Lung (tissue), 12 donors: ENCODE measurements around the gene KIAA0825. TPM values are rescaled to one million over a fixed set of nuclear protein-coding genes. Genes with fewer than 3 reads are reported as not detected.

ENCODE experiments used
- ATAC-seq: fragments of 200-7000 bp; cut with Tn5 transposase; one replicate; pipeline ENCODE4 v1.9.1; 2020; ENCODE audit warnings: moderate number of reproducible peaks; ENCODE audit not compliant: insufficient read depth, low FRiP score
- DNase-seq, 3 donors: peaks; one replicate each; pipeline ENCODE4 v3.0.0-alpha.2; 2013 to 2017
- H3K27ac ChIP-seq, 2 donors: one replicate each; pipeline ENCODE4 v1.5.1; 2013; ENCODE audit warnings: mild to moderate bottlenecking in 2 of 2, moderate library complexity in 2 of 2, control low read depth in 1 of 2, inconsistent platforms in 1 of 2, low read depth in 1 of 2, low read length in 1 of 2
- H3K27me3 ChIP-seq, 3 donors: one replicate each; pipeline ENCODE4 v1.5.1; 2013; ENCODE audit warnings: low read length in 2 of 3; ENCODE audit not compliant: control insufficient read depth in 3 of 3, insufficient read depth in 3 of 3
- H3K36me3 ChIP-seq, 4 donors: one replicate each; pipeline ENCODE4 v1.5.1; 2013; ENCODE audit warnings: low read length in 4 of 4, mild to moderate bottlenecking in 1 of 4, moderate library complexity in 1 of 4; ENCODE audit not compliant: control insufficient read depth in 4 of 4, insufficient read depth in 4 of 4
- H3K4me1 ChIP-seq, 5 donors: one replicate each; pipeline ENCODE4 v1.5.1; 2013; ENCODE audit warnings: low read length in 5 of 5, mild to moderate bottlenecking in 2 of 5, moderate library complexity in 1 of 5; ENCODE audit not compliant: control insufficient read depth in 5 of 5, insufficient read depth in 5 of 5
- H3K4me3 ChIP-seq: one replicate; pipeline ENCODE4 v1.5.1; 2013; ENCODE audit warnings: mild to moderate bottlenecking, control low read depth, moderate library complexity
- H3K9ac ChIP-seq, 2 donors: one replicate each; pipeline ENCODE4 v1.5.1; 2013; ENCODE audit warnings: low read length in 2 of 2, control low read depth in 1 of 2; ENCODE audit not compliant: insufficient read depth in 1 of 2
- H3K9me3 ChIP-seq, 4 donors: one replicate each; pipeline ENCODE4 v1.5.1; 2013; ENCODE audit warnings: low read length in 3 of 4, mild to moderate bottlenecking in 1 of 4, moderate library complexity in 1 of 4; ENCODE audit not compliant: control insufficient read depth in 4 of 4, insufficient read depth in 3 of 4
- WGBS, 2 donors: extraction: QIAGEN DNeasy Blood & Tissue Kit; methylation state at CpG; one replicate each; pipeline ENCODE4 v1.1.7; 2013; 5-methylcytosine and 5-hydroxymethylcytosine counted together
- polyA plus RNA-seq, 2 donors: library from polyadenylated mRNA; stranded (reverse); fragments of 200-250 nt; gene quantifications; one replicate each; pipeline ENCODE4 v1.2.1, GENCODE V29; 2013
- total RNA-seq, 2 donors: library from RNA; depleted of rRNA in 1 of 2; stranded (reverse); fragments of >200 nt in 1 of 2; gene quantifications; one replicate each; pipeline ENCODE4 v1.2.1, GENCODE V29; 2014 to 2021
- TF ChIP-seq, protein P1 (sequence below): IDR thresholded peaks from 2 replicates; pipeline ENCODE4 v1.5.1; 2012; ENCODE audit warnings: mild to moderate bottlenecking; ENCODE audit errors: control extremely low read depth, extremely low read depth
- donor health status: control.
- donor health status: control.
- donor health status: Bipolar disorder and iron deficiency.
- donor health status: healthy.
- donor health status: DM: yes; HTN: yes; CAD: no.

KIAA0825 gene
- total and polyA plus RNA-seq, 4 donors: 0.79 to 20.2 (median 3.6) TPM

DNA sequence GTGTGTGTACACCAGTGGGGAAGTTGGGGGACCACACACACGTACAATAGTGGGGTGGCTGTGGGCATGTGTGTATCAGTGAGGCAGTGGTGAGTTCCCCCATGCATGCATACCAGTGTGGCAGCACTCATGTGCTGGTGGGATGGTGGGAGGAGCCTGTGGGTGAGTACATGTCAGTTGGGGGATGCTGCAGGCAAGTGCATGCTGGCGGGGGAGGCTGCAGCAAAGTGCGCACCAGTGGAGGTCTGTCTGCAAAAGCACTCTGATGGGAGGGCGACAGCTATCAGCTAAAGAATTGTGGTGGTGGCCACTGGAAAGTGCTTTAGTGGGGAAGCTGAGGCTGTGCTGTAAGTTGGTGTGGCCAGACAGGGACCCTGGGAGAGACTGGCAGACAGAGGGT lies 418.8 kb downstream of the KIAA0825 start:
- Histone ChIP-seq H3K4me1 (no peaks in the 10 kb centered on the region), H3K4me3 (no peak overlapping the region), H3K36me3 (no peaks in the 10 kb centered on the region), H3K27me3 (no peaks in the 10 kb centered on the region), H3K9me3 (peaks cover 0 to 5% (median 0%) of the 10 kb centered on the region in 4 donors), H3K27ac (no peak overlapping the region), H3K9ac (no peak overlapping the region)
- ATAC-seq: no peak
- 95% methylated on average over 4 of the region's 4 CpGs for WGBS, 2 donors
- no peak for DNase-seq
- TF ChIP-seq, protein P1, sequence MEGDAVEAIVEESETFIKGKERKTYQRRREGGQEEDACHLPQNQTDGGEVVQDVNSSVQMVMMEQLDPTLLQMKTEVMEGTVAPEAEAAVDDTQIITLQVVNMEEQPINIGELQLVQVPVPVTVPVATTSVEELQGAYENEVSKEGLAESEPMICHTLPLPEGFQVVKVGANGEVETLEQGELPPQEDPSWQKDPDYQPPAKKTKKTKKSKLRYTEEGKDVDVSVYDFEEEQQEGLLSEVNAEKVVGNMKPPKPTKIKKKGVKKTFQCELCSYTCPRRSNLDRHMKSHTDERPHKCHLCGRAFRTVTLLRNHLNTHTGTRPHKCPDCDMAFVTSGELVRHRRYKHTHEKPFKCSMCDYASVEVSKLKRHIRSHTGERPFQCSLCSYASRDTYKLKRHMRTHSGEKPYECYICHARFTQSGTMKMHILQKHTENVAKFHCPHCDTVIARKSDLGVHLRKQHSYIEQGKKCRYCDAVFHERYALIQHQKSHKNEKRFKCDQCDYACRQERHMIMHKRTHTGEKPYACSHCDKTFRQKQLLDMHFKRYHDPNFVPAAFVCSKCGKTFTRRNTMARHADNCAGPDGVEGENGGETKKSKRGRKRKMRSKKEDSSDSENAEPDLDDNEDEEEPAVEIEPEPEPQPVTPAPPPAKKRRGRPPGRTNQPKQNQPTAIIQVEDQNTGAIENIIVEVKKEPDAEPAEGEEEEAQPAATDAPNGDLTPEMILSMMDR: no peak

GRCh38 chr5:94197970-94198369 lies 420.4 kb downstream of the KIAA0825 start:
- DNase-seq (no peak), ATAC-seq (no peak)
- WGBS, 2 donors: 85 to 96% methylated on average over 1 of the region's 1 CpG
- TF ChIP-seq, protein P1: no peak
- H3K27me3 ChIP-seq: no peaks in the 10 kb centered on the region
- H3K27ac ChIP-seq: no peak overlapping the region
- peaks cover 0 to 5% (median 0%) of the 10 kb centered on the region in 4 donors for H3K9me3 ChIP-seq
- no peak overlapping the region for H3K4me3 ChIP-seq
- H3K4me1 ChIP-seq: no peaks in the 10 kb centered on the region
- no peak overlapping the region for H3K9ac ChIP-seq
- no peaks in the 10 kb centered on the region for H3K36me3 ChIP-seq

DNA sequence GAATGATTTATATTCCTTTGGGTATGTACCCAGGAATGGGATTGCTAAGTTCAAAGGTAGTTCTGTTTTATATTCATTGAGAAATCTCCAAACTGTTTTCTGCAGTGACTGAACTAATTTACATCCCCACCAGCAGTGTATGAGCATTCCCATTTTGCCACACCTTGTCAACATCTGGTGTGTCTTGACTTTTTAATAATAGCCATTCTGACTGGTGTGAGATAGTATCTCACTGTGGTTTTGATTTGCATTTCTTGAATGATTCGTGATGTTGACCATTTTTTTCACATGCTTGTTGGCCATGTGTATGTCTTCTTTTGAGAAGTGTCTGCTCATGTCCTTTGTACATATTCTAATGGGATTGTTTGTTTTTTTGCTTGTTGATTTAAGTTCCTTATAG lies 421.5 kb downstream of the KIAA0825 start:
- peaks cover 0 to 2% (median 0%) of the 10 kb centered on the region in 5 donors for H3K4me1 ChIP-seq
- H3K9me3 ChIP-seq: peaks cover 0 to 5% (median 0%) of the 10 kb centered on the region in 4 donors
- no peak overlapping the region for H3K27ac ChIP-seq
- H3K36me3 ChIP-seq: no peaks in the 10 kb centered on the region
- DNase-seq (no peak), ATAC-seq (no peak)
- TF ChIP-seq, protein P1: no peak
- 78 to 88% methylated on average over 1 of the region's 1 CpG for WGBS, 2 donors
- H3K4me3 ChIP-seq: no peak overlapping the region
- no peak overlapping the region for H3K9ac ChIP-seq
- H3K27me3 ChIP-seq: no peaks in the 10 kb centered on the region

- Histone ChIP-seq H3K9me3 (peaks cover 0 to 2% (median 1%) of the 10 kb centered on the region in 4 donors), H3K36me3 (no peaks in the 10 kb centered on the region), H3K4me1 (peaks cover 0 to 9% (median 0%) of the 10 kb centered on the region in 5 donors), H3K4me3 (no peak overlapping the region), H3K27ac (no peak overlapping the region), H3K27me3 (no peaks in the 10 kb centered on the region), H3K9ac (no peak overlapping the region)
- ATAC-seq: no peak
- TF ChIP-seq, protein P1: no peak
- WGBS, 2 donors: 91 to 94% methylated on average over 3 of the region's 3 CpGs
- DNase-seq: no peak
These were observed 425.6 kb downstream of the KIAA0825 start for GRCh38 chr5:94192658-94193391.
